GM19328 (cell line): ENCODE results near the gene RAB3A.

Experiments
- ATAC-seq: cut with Tn5 transposase; IDR thresholded peaks from one replicate; pipeline ENCODE4 v1.9.1; 2021; ENCODE audit warnings: mild to moderate bottlenecking, moderate library complexity; ENCODE audit not compliant: unreplicated experiment

The RAB3A gene

GRCh38 chr19:18152817-18153555 is 50.9 kb downstream of the RAB3A start, which contains the start of gene PIK3R2:
TSS of gene PIK3R2 (plus strand) at chr19:18153163. CDS start at chr19:18155880, 2,717 bp downstream.
- ATAC-seq = peak; percentile 71

GRCh38 chr19:18152442-18152816 is 51.4 kb downstream of the RAB3A start:
- ATAC-seq = peak; percentile 41

GRCh38 chr19:18150776-18151624 is 52.8 kb downstream of the RAB3A start:
- ATAC-seq = no peak

- no peak for ATAC-seq
These were observed 54.3 kb downstream of the RAB3A start for GRCh38 chr19:18149596-18149975.

- ATAC-seq = no peak
These were observed 56.4 kb downstream of the RAB3A start for GRCh38 chr19:18147396-18147795.
